Measurements from ENCODE around the gene SNORC.

DNA sequence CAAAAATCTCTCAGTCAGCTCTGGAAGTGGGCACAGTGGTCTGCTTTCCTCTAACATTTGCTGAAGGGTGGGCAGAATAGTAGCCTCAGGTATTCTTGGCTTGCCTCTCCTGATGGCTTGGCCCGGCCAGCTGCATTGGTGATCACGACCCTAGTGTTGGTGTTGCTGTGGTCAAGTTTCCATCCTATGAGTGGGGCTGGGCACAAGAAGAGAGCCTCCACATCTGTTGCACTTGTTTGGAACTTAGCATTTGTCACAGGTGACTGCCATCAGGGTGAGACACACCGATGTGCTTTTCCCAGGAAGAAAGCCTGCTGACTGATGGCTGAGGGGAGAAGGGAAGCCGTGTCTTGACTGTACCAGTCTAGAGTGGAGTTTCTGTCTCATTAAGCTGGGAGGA lies 33.1 kb upstream of the SNORC start:
- TF ChIP-seq, protein P1, sequence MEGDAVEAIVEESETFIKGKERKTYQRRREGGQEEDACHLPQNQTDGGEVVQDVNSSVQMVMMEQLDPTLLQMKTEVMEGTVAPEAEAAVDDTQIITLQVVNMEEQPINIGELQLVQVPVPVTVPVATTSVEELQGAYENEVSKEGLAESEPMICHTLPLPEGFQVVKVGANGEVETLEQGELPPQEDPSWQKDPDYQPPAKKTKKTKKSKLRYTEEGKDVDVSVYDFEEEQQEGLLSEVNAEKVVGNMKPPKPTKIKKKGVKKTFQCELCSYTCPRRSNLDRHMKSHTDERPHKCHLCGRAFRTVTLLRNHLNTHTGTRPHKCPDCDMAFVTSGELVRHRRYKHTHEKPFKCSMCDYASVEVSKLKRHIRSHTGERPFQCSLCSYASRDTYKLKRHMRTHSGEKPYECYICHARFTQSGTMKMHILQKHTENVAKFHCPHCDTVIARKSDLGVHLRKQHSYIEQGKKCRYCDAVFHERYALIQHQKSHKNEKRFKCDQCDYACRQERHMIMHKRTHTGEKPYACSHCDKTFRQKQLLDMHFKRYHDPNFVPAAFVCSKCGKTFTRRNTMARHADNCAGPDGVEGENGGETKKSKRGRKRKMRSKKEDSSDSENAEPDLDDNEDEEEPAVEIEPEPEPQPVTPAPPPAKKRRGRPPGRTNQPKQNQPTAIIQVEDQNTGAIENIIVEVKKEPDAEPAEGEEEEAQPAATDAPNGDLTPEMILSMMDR (IDR thresholded peaks at IDR 0.05; ENCODE audit: low read depth, low read length, missing input control) = no peak
- TF ChIP-seq RAD21 (IDR thresholded peaks at IDR 0.05) = no peak
- TF ChIP-seq TAF1 (conservative IDR thresholded peaks at IDR 0.05) = no peak
- TF ChIP-seq GABPA (IDR thresholded peaks at IDR 0.05 in 1 of 2, conservative IDR thresholded peaks at IDR 0.05 in 1 of 2) = no peak
- TF ChIP-seq, protein P2, sequence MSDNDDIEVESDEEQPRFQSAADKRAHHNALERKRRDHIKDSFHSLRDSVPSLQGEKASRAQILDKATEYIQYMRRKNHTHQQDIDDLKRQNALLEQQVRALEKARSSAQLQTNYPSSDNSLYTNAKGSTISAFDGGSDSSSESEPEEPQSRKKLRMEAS (IDR thresholded peaks at IDR 0.05) = no peak

Measured in liver (tissue), 3 donors.